Left cardiac atrium (tissue), 4 donors: ENCODE results near the gene BBLN. TPM values are rescaled to one million over a fixed set of nuclear protein-coding genes. Genes with fewer than 3 reads are reported as not detected.
"Not testable (repeated sequence)": the region's sequence is repeated elsewhere in the genome, so short reads cannot be mapped to it uniquely, and the experiment has no call there.

Experiments used
- ATAC-seq, 2 donors: fragments of 200-7000 bp; cut with Tn5 transposase; one replicate each; pipeline ENCODE4 v1.9.1; 2020; ENCODE audit warnings: mild to moderate bottlenecking in 2 of 2, moderate library complexity in 2 of 2
- DNase-seq: peaks from one replicate; pipeline ENCODE4 v3.0.0-alpha.2; 2020
- intact Hi-C, 2 donors: fragments of 100-400 bp; cut with DNase I; formaldehyde crosslinking; loops; one replicate each; pipeline versions ENCODE4 v1.14.1 to v1.15.1; 2022 to 2023
- total RNA-seq, 2 donors: library from RNA; stranded (reverse); fragmentation: NEBNext Ultra II Directional; extraction: Animal tissue kit (Norgen Biotek cat#: 25700); gene quantifications; one replicate each; pipeline ENCODE4 v1.2.1, GENCODE V29; 2021
- donor health status: DM: no; HTN: yes; CAD: no.
- donor health status: DM: no; HTN: yes; CAD: no; lungs with severe emphysema.
- donor health status: DM: yes; HTN: yes; CAD: no.
- donor health status: Dilated cardiomyopathy.

The BBLN gene
- total RNA-seq, 2 donors from 2014 or later: 45.3 to 46.2 TPM

- ATAC-seq (no peak), DNase-seq (peak; percentile 20)
- intact Hi-C loops: no loop called here
These were observed 37.3 kb upstream of the BBLN start for GRCh38 chr9:128122809-128123175.

GRCh38 chr9:128123451-128124080 is 36.5 kb upstream of the BBLN start:
- peak; percentile 10 for DNase-seq
- intact Hi-C loops: no loop called here
- no peak for ATAC-seq

- DNase-seq (peak; percentile 16), ATAC-seq (no peak)
- intact Hi-C loops: no loop called here
These were observed 35.6 kb upstream of the BBLN start for GRCh38 chr9:128124451-128124850.

GRCh38 chr9:128124873-128125579 is 35.0 kb upstream of the BBLN start:
- DNase-seq: peak; percentile 60
- intact Hi-C loops: no loop called here
- no peak for ATAC-seq

- intact Hi-C loops: no loop called here
- ATAC-seq (no peak), DNase-seq (peak; percentile 19)
These were observed 34.3 kb upstream of the BBLN start for GRCh38 chr9:128125580-128126354.

- intact Hi-C loops: no loop called here
- DNase-seq: peak; percentile 89
- ATAC-seq: peak; percentile 90
These were observed 32.5 kb upstream of the BBLN start, which contains the start of gene PTGES2 for GRCh38 chr9:128127568-128127989. Gene PTGES2 (minus strand): TSS chr9:128127729. CDS start chr9:128127717, 12 bp downstream.

GRCh38 chr9:128127990-128128835 is 31.9 kb upstream of the BBLN start:
- intact Hi-C loops: no loop called here
- DNase-seq: peak; percentile 84
- peak; percentile 91 to 93 for ATAC-seq

- intact Hi-C loops: no loop called here
- DNase-seq (peak; percentile 40), ATAC-seq (no peak)
These were observed 31.1 kb upstream of the BBLN start for GRCh38 chr9:128128836-128129590.

GRCh38 chr9:128129976-128130590 is 30.0 kb upstream of the BBLN start:
- ATAC-seq, intact Hi-C loops: not testable (repeated sequence)
- DNase-seq: peak; percentile 43

- intact Hi-C loops, ATAC-seq: not testable (repeated sequence)
These were observed 29.4 kb upstream of the BBLN start for GRCh38 chr9:128130651-128131050.

GRCh38 chr9:128131346-128131745 is 28.7 kb upstream of the BBLN start:
- intact Hi-C loops, ATAC-seq: not testable (repeated sequence)
- peak; percentile 11 for DNase-seq

More at GRCh38 chr9:128130651-128131050, 29.4 kb upstream of the BBLN start:
- peak; percentile 7 for DNase-seq

GRCh38 chr9:128132139-128132538 is 27.9 kb upstream of the BBLN start:
- ATAC-seq, intact Hi-C loops: not testable (repeated sequence)
- peak; percentile 22 for DNase-seq

GRCh38 chr9:128135561-128135960 is 24.5 kb upstream of the BBLN start:
- DNase-seq, ATAC-seq, intact Hi-C loops: not testable (repeated sequence)

- ATAC-seq: no peak
- intact Hi-C loops: no loop called here
- no peak for DNase-seq
These were observed 23.0 kb upstream of the BBLN start for GRCh38 chr9:128136816-128137793.

GRCh38 chr9:128138001-128138400 is 22.1 kb upstream of the BBLN start:
- ATAC-seq (no peak), DNase-seq (no peak)
- intact Hi-C loops: no loop called here

- ATAC-seq (no peak), DNase-seq (no peak)
- intact Hi-C loops: no loop called here
These were observed 20.4 kb upstream of the BBLN start for GRCh38 chr9:128139621-128140020.

- intact Hi-C loops: no loop called here
- peak; percentile 6 for DNase-seq
- ATAC-seq: no peak
These were observed 18.5 kb upstream of the BBLN start for GRCh38 chr9:128141604-128142003.
